ENCODE results near the gene PHLDA3. TPM values are rescaled to one million over a fixed set of nuclear protein-coding genes. Genes with fewer than 3 reads are reported as not detected.

The PHLDA3 gene
- total and polyA plus RNA-seq, 2 donors (not counting 1 experiment from before 2014, with no cell fraction given), result 26.5 to 141 TPM

DNA sequence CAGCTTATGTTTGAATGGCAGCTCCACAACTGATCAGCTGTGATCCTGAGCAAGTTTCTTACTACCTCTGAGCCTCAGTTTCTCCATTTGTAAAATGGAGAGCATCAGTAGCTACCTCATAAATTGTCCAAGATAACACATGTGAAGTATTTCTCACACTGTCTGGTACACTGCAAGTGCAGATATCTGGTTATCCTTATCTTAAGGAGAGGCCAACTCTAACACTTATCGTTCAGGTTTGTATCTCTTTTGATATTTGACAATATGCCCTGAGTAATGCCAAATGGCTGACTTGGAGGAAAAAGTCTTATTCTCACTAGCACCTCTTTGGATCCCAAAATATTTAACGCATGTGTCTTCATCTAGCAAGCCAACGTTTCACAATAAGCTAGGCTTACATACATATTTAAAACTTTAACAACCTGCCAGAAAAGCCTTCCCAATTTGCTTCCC, 35.2 kb upstream of the PHLDA3 start:
- peaks cover 69% of the 10 kb centered on the region for H3K79me2 ChIP-seq (ENCODE audit: control insufficient read depth, insufficient read depth, low read length)
- H3K4me1 ChIP-seq (ENCODE audit: control insufficient read depth, extremely low read depth, insufficient read depth, low read length), result peaks cover 37% of the 10 kb centered on the region
- peak overlapping the region; percentile 64 for H3K9ac ChIP-seq (ENCODE audit: insufficient read depth, low read length)
- H4K20me1 ChIP-seq (ENCODE audit: control insufficient read depth, extremely low read depth, insufficient read depth, low read length), result no peaks in the 10 kb centered on the region
- no peaks in the 10 kb centered on the region for H3K9me3 ChIP-seq (ENCODE audit: control insufficient read depth, insufficient read depth, low read depth, low read length)
- TF ChIP-seq CTCF (conservative IDR thresholded peaks at IDR 0.05 in 1 of 2, IDR thresholded peaks at IDR 0.05 in 1 of 2; ENCODE audit: low read depth in 1 of 2, low read length in 2 of 2) (no peak), EZH2 (IDR thresholded peaks at IDR 0.05; ENCODE audit: low read length, missing control alignments) (no peak)
- H3K4me3 ChIP-seq (replicated peaks in 1 of 4; ENCODE audit: control extremely low read depth in 1 of 4, insufficient read depth in 1 of 4, low read depth in 3 of 4, low read length in 4 of 4), result peak overlapping the region; percentile 30 to 85 (median 58)
- H3K4me2 ChIP-seq (ENCODE audit: extremely low read depth, insufficient read depth, low read length), result peak overlapping the region; percentile 65
- H3K36me3 ChIP-seq (ENCODE audit: control insufficient read depth, insufficient read depth, low read length), result peaks cover 7% of the 10 kb centered on the region
- peak; percentile 57 to 69 for DNase-seq (ENCODE audit: low read depth in 2 of 2)
- no peaks in the 10 kb centered on the region for H3K27me3 ChIP-seq (ENCODE audit: control insufficient read depth, insufficient read depth, low read length)
- H3K27ac ChIP-seq (ENCODE audit: insufficient read depth, low read length), result peak overlapping the region; percentile 95
- H2AFZ ChIP-seq (ENCODE audit: low read length), result no peak overlapping the region

DNA sequence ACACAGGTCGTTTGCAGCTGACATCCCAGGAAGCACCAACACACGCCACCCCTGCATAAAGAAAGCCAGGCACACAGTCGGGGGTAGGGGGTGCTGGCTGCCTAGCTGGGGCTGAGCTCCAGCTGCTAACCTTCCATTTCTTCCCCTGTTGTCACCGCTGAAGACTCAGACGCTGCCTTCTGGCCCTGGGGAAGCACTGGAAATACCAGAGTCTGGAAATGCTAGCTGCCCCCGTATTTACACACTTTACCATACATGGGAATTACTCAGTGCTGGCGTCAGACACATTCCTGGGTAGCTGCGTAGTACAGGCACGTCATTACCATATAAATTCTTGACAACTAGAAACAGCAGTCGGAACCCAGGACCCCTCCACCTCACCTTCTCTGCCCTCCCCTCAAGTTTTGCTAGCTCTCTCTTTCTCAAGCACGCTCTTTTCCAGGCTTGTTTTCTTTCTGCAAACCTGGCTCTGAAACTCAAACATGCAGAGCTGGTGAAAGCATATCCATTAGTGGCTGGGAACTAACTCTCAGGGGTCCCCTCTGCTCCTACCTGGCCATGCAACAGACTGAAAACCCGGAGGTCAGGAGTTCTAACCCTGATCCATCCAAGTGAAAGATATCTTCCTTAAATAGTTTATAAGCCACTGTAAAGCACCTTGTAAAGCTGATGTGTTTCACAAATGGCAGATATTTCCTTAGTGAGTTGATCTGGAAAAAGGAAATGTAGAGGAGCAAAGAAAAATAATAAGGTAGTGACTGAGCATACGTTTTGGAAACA, 34.6 kb upstream of the PHLDA3 start:
- H3K9ac ChIP-seq (ENCODE audit: insufficient read depth, low read length), result peak overlapping the region; percentile 64
- no peaks in the 10 kb centered on the region for H3K27me3 ChIP-seq (ENCODE audit: control insufficient read depth, insufficient read depth, low read length)
- H3K4me2 ChIP-seq (ENCODE audit: extremely low read depth, insufficient read depth, low read length), result peak overlapping the region; percentile 65
- DNase-seq (ENCODE audit: low read depth in 2 of 2), result peak; percentile 99
- H3K79me2 ChIP-seq (ENCODE audit: control insufficient read depth, insufficient read depth, low read length), result peaks cover 75% of the 10 kb centered on the region
- peak overlapping the region; percentile 30 to 85 (median 58) for H3K4me3 ChIP-seq (replicated peaks in 1 of 4; ENCODE audit: control extremely low read depth in 1 of 4, insufficient read depth in 1 of 4, low read depth in 3 of 4, low read length in 4 of 4)
- peaks cover 31% of the 10 kb centered on the region for H3K4me1 ChIP-seq (ENCODE audit: control insufficient read depth, extremely low read depth, insufficient read depth, low read length)
- H3K36me3 ChIP-seq (ENCODE audit: control insufficient read depth, insufficient read depth, low read length), result peaks cover 10% of the 10 kb centered on the region
- H4K20me1 ChIP-seq (ENCODE audit: control insufficient read depth, extremely low read depth, insufficient read depth, low read length), result no peaks in the 10 kb centered on the region
- peak overlapping the region; percentile 95 for H3K27ac ChIP-seq (ENCODE audit: insufficient read depth, low read length)
- TF ChIP-seq EZH2 (IDR thresholded peaks at IDR 0.05; ENCODE audit: low read length, missing control alignments) (no peak), CTCF (conservative IDR thresholded peaks at IDR 0.05 in 1 of 2, IDR thresholded peaks at IDR 0.05 in 1 of 2; ENCODE audit: low read depth in 1 of 2, low read length in 2 of 2) (no peak)
- no peak overlapping the region for H2AFZ ChIP-seq (ENCODE audit: low read length)
- no peaks in the 10 kb centered on the region for H3K9me3 ChIP-seq (ENCODE audit: control insufficient read depth, insufficient read depth, low read depth, low read length)

- H4K20me1 ChIP-seq (ENCODE audit: control insufficient read depth, extremely low read depth, insufficient read depth, low read length), result no peaks in the 10 kb centered on the region
- peaks cover 29% of the 10 kb centered on the region for H3K4me1 ChIP-seq (ENCODE audit: control insufficient read depth, extremely low read depth, insufficient read depth, low read length)
- peak overlapping the region; percentile 95 for H3K27ac ChIP-seq (ENCODE audit: insufficient read depth, low read length)
- no peaks in the 10 kb centered on the region for H3K27me3 ChIP-seq (ENCODE audit: control insufficient read depth, insufficient read depth, low read length)
- DNase-seq (ENCODE audit: low read depth in 2 of 2), result no peak
- peaks cover 10% of the 10 kb centered on the region for H3K36me3 ChIP-seq (ENCODE audit: control insufficient read depth, insufficient read depth, low read length)
- no peaks in the 10 kb centered on the region for H3K9me3 ChIP-seq (ENCODE audit: control insufficient read depth, insufficient read depth, low read depth, low read length)
- H3K4me3 ChIP-seq (replicated peaks in 1 of 4; ENCODE audit: control extremely low read depth in 1 of 4, insufficient read depth in 1 of 4, low read depth in 3 of 4, low read length in 4 of 4), result peak overlapping the region in 1 of 4 experiments; percentile 7
- peaks cover 82% of the 10 kb centered on the region for H3K79me2 ChIP-seq (ENCODE audit: control insufficient read depth, insufficient read depth, low read length)
- no peak for TF ChIP-seq CTCF (conservative IDR thresholded peaks at IDR 0.05 in 1 of 2, IDR thresholded peaks at IDR 0.05 in 1 of 2; ENCODE audit: low read depth in 1 of 2, low read length in 2 of 2)
- TF ChIP-seq EZH2 (IDR thresholded peaks at IDR 0.05; ENCODE audit: low read length, missing control alignments), result no peak
- H2AFZ ChIP-seq (ENCODE audit: low read length), result no peak overlapping the region
- no peak overlapping the region for H3K4me2 ChIP-seq (ENCODE audit: extremely low read depth, insufficient read depth, low read length)
- peak overlapping the region; percentile 14 for H3K9ac ChIP-seq (ENCODE audit: insufficient read depth, low read length)
These were observed 33.5 kb upstream of the PHLDA3 start for GRCh38 chr1:201502511-201502857.

Data from fibroblast of lung (primary cell).